GM12872 (cell line): ENCODE measurements around the gene DHX58.

Experiments used
- TF ChIP-seq, protein P1 (sequence below): IDR thresholded peaks from 3 replicates; pipeline ENCODE4 v1.5.1; 2011; ENCODE audit warnings: low read depth, mild to moderate bottlenecking, low read length, moderate library complexity; ENCODE audit not compliant: insufficient read depth

The DHX58 gene

DNA sequence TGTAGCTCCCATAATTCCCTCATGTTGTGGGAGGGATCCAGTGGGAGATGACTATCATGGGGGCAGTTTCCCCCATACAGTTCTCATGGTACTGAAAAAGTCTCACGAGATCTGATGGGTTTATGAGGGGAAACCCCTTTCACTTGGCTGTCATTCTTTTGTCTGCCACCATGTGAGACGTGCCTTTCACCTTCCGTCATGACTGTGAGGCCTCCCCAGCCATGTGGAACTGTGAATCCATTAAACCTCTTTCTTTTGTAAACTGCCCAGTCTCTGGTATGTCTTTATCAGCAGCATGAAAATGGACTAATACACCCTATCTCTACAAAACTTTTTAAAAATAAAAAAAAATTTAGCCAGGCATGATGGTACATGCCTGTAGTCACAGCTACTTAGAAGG is 55.9 kb downstream of the DHX58 start:
- TF ChIP-seq, protein P1, sequence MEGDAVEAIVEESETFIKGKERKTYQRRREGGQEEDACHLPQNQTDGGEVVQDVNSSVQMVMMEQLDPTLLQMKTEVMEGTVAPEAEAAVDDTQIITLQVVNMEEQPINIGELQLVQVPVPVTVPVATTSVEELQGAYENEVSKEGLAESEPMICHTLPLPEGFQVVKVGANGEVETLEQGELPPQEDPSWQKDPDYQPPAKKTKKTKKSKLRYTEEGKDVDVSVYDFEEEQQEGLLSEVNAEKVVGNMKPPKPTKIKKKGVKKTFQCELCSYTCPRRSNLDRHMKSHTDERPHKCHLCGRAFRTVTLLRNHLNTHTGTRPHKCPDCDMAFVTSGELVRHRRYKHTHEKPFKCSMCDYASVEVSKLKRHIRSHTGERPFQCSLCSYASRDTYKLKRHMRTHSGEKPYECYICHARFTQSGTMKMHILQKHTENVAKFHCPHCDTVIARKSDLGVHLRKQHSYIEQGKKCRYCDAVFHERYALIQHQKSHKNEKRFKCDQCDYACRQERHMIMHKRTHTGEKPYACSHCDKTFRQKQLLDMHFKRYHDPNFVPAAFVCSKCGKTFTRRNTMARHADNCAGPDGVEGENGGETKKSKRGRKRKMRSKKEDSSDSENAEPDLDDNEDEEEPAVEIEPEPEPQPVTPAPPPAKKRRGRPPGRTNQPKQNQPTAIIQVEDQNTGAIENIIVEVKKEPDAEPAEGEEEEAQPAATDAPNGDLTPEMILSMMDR, result no peak

DNA sequence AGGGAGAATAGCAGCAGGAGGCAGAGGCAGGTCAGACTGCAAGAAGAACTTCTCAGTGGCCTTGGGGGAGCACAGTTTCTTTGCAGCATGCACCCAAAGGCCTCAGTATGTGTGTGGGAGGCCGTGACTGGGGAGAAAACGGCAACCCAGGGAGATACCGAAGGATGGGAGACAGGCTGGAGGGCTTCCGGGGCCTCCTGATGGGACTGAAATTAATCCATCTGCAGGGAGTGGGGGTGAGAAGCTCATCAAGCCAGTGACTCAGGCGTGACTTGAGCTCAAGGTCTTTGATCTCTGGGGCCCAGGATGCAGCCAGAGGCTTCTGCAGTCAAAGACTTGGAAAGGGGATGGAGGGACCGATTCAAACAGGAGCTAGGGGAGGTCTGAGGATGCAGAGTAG is 57.0 kb downstream of the DHX58 start:
- TF ChIP-seq, protein P1, result no peak

DNA sequence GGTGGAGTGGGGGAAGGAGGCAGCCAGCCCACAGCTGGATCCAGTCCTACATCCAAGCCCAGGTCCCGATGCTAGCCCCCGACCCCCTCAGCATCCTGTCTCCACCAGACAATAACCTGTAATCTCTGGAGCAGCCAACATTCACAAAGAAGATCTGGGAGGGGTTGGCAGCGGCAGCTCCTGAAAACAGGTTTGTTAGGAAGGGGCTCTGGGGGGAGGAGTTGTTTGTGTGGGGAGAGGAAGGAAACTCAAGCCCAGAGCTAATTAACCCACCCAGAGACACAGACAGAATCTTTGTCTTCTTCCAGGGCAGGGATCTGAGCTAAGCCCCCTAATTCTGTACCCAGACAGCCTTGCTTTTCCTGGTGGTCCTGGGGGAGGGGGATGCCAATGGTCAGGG is 57.5 kb downstream of the DHX58 start:
- TF ChIP-seq, protein P1, result no peak

GRCh38 chr17:42053731-42054500 is 58.6 kb downstream of the DHX58 start:
- TF ChIP-seq, protein P1, result no peak

DNA sequence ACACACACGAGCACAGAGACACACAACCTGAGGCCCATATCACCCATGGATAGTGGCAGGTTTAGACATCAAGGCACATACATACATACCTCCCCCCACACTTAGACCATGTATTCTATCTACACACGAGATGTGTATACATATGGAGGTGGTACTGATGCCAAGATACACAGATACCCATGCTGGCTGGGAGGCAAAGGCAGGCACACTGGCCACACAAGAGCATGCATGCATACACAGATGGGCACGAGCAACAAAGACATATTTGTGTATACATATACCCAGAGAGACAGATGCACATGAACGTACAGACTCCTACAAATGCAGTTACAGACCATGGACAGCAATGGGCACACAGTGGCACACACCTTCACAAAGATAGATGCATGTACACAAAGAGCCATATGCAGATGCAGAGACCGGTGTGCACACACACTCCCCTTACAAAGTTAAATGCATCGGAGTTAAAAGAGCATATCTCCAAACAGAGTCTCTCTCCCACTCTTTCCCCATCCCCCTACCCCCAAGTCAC is 60.1 kb downstream of the DHX58 start:
- TF ChIP-seq, protein P1, result no peak

DNA sequence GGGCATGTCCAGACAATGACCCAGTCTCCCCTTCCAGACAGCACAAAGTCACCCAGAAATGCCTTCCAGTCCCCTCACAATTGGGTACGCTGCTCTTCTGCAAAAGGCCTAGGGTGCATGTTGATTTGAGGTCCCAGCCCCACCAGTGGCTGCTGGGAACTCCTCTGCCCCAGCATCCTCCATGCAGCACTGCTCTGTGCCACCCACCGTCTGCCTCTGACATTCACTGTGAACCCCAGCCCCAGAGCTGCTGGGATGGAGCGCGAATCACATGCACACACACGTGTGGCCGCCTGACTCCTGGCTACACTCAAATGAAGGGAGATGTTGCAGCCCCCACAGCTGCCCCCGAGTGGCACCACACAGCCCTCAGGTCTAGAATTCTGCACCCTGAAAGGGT is 60.9 kb downstream of the DHX58 start:
- TF ChIP-seq, protein P1, result no peak
